Osteocyte (in vitro differentiated cells): ENCODE measurements around the gene SYPL2. TPM values are rescaled to one million over a fixed set of nuclear protein-coding genes. Genes with fewer than 3 reads are reported as not detected.

Experiments used
- DNase-seq: peaks from one replicate; pipeline ENCODE4 v3.0.0; 2021; ENCODE audit warnings: mixed read lengths; ENCODE audit not compliant: unreplicated experiment; ENCODE audit errors: extremely low spot score
- H3K27ac Mint-ChIP-seq: one replicate; pipeline ENCODE4 v1.8.0; 2021; ENCODE audit warnings: mild to moderate bottlenecking, mixed read lengths; ENCODE audit not compliant: unreplicated experiment
- H3K27me3 Mint-ChIP-seq: one replicate; pipeline ENCODE4 v1.8.0; 2021; ENCODE audit warnings: mixed read lengths; ENCODE audit not compliant: unreplicated experiment
- H3K36me3 Mint-ChIP-seq: one replicate; pipeline ENCODE4 v1.8.0; 2021; ENCODE audit warnings: mixed read lengths; ENCODE audit not compliant: unreplicated experiment
- H3K4me1 Mint-ChIP-seq: one replicate; pipeline ENCODE4 v1.8.0; 2021; ENCODE audit warnings: mixed read lengths; ENCODE audit not compliant: unreplicated experiment
- H3K4me3 Mint-ChIP-seq: one replicate; pipeline ENCODE4 v1.8.0; 2021; ENCODE audit warnings: mild to moderate bottlenecking, moderate library complexity, mixed read lengths; ENCODE audit not compliant: unreplicated experiment
- H3K9me3 Mint-ChIP-seq: one replicate; pipeline ENCODE4 v1.8.0; 2021; ENCODE audit warnings: mixed read lengths; ENCODE audit not compliant: unreplicated experiment
- CTCF ChIP-seq: fragments of 200-600 bp; sonication (generic); IDR thresholded peaks from 2 replicates; pipeline ENCODE4 v1.5.0; 2021; ENCODE audit warnings: antibody characterized with exemption, mild to moderate bottlenecking, moderate library complexity
- total RNA-seq: library from RNA; stranded (reverse); gene quantifications from 2 replicates; pipeline ENCODE4 v1.2.1, GENCODE V29; 2021

SYPL2 gene
- total RNA-seq, 1 donor from 2014 or later = 0.59 TPM

GRCh38 chr1:109499081-109499480 is 32.7 kb downstream of the SYPL2 start:
- no peak for DNase-seq
- no peaks in the 10 kb centered on the region for H3K9me3 Mint-ChIP-seq
- H3K27me3 Mint-ChIP-seq = no peaks in the 10 kb centered on the region
- no peak overlapping the region for H3K27ac Mint-ChIP-seq
- no peak overlapping the region for H3K4me3 Mint-ChIP-seq
- TF ChIP-seq CTCF = no peak
- H3K4me1 Mint-ChIP-seq = peaks cover 31% of the 10 kb centered on the region
- peaks cover 9% of the 10 kb centered on the region for H3K36me3 Mint-ChIP-seq

GRCh38 chr1:109499661-109500536 is 33.6 kb downstream of the SYPL2 start:
- peaks cover 9% of the 10 kb centered on the region for H3K36me3 Mint-ChIP-seq
- DNase-seq = no peak
- no peaks in the 10 kb centered on the region for H3K9me3 Mint-ChIP-seq
- no peak overlapping the region for H3K4me3 Mint-ChIP-seq
- TF ChIP-seq CTCF = peak; percentile 51
- H3K27me3 Mint-ChIP-seq = no peaks in the 10 kb centered on the region
- H3K27ac Mint-ChIP-seq = no peak overlapping the region
- H3K4me1 Mint-ChIP-seq = peaks cover 23% of the 10 kb centered on the region

- peak overlapping the region; percentile 8 for H3K27ac Mint-ChIP-seq
- H3K27me3 Mint-ChIP-seq = no peaks in the 10 kb centered on the region
- H3K4me3 Mint-ChIP-seq = no peak overlapping the region
- no peak for TF ChIP-seq CTCF
- H3K4me1 Mint-ChIP-seq = peaks cover 13% of the 10 kb centered on the region
- H3K36me3 Mint-ChIP-seq = peaks cover 8% of the 10 kb centered on the region
- no peaks in the 10 kb centered on the region for H3K9me3 Mint-ChIP-seq
- no peak for DNase-seq
Measured at GRCh38 chr1:109500941-109501381, 34.6 kb downstream of the SYPL2 start.

- Mint-ChIP-seq H3K4me3 (no peak overlapping the region), H3K27me3 (no peaks in the 10 kb centered on the region), H3K27ac (no peak overlapping the region), H3K9me3 (no peaks in the 10 kb centered on the region), H3K4me1 (peaks cover 13% of the 10 kb centered on the region), H3K36me3 (peaks cover 3% of the 10 kb centered on the region)
- TF ChIP-seq CTCF = no peak
- DNase-seq = no peak
Measured at GRCh38 chr1:109501644-109502363, 35.5 kb downstream of the SYPL2 start.

- H3K4me3 Mint-ChIP-seq = no peak overlapping the region
- H3K27ac Mint-ChIP-seq = no peak overlapping the region
- H3K36me3 Mint-ChIP-seq = peaks cover 3% of the 10 kb centered on the region
- no peak for DNase-seq
- H3K27me3 Mint-ChIP-seq = no peaks in the 10 kb centered on the region
- no peak for TF ChIP-seq CTCF
- no peaks in the 10 kb centered on the region for H3K9me3 Mint-ChIP-seq
- peaks cover 13% of the 10 kb centered on the region for H3K4me1 Mint-ChIP-seq
Measured at GRCh38 chr1:109502364-109502851, 36.1 kb downstream of the SYPL2 start.
